B cell (primary cell): ENCODE data around the gene GRM2. TPM values are rescaled to one million over a fixed set of nuclear protein-coding genes. Genes with fewer than 3 reads are reported as not detected.

ENCODE experiments used
- ATAC-seq: fragments of 200-7000 bp; cut with Tn5 transposase; one replicate; pipeline ENCODE4 v1.10.0; 2021; ENCODE audit warnings: low read depth, mild to moderate bottlenecking, moderate number of reproducible peaks, moderate library complexity
- CTCF ChIA-PET: fragments of 350-600 bp; sonication (Branson Sonifier 250); formaldehyde crosslinking; loops from one replicate; lab custom pipeline; 2021; ENCODE audit warnings: antibody characterized with exemption, inconsistent platforms; lab: Charles Lee
- POLR2A ChIA-PET: fragments of 350-600 bp; sonication (Branson Sonifier 250); formaldehyde crosslinking; loops from one replicate; lab custom pipeline; 2021; ENCODE audit warnings: antibody characterized with exemption; lab: Charles Lee
- DNase-seq: peaks from one replicate; pipeline ENCODE4 v3.0.0; 2013
- H2AFZ ChIP-seq: 2 replicates; pipeline ENCODE4 v1.6.1; 2012; ENCODE audit warnings: mild to moderate bottlenecking, low read depth, low read length; ENCODE audit not compliant: insufficient read depth, poor library complexity, severe bottlenecking
- H3K27ac ChIP-seq, 2 donors: 1 replicate in 1 of 2; 2 replicates in 1 of 2; pipeline ENCODE4 v1.5.1; 2012 to 2013; ENCODE audit warnings: low read length in 2 of 2, mild to moderate bottlenecking in 2 of 2, moderate library complexity in 1 of 2
- H3K27me3 ChIP-seq, 4 experiments: fragments of 200-600 bp in 1 of 4; sonication (generic) in 1 of 4; replicated peaks in 1 of 4; 1 replicate in 2 of 4; 2 replicates in 2 of 4; pipeline versions ENCODE4 v1.6.1 to v1.7.0; 2013 to 2016; ENCODE audit warnings: low read length in 3 of 4, mild to moderate bottlenecking in 2 of 4, mixed read lengths in 1 of 4, moderate library complexity in 1 of 4; ENCODE audit not compliant: insufficient read depth in 4 of 4, control insufficient read depth in 3 of 4; ENCODE audit errors: control extremely low read depth in 1 of 4
- H3K36me3 ChIP-seq, 2 experiments: replicated peaks in 1 of 2; 1 replicate in 1 of 2; 2 replicates in 1 of 2; pipeline versions ENCODE4 v1.6.1 to v1.7.1; 2013; ENCODE audit warnings: low read length in 1 of 2; ENCODE audit not compliant: insufficient read depth in 2 of 2, control insufficient read depth in 1 of 2; ENCODE audit errors: control extremely low read depth in 1 of 2, extremely low read depth in 1 of 2
- H3K4me1 ChIP-seq, 2 donors: fragments of 200-600 bp in 1 of 2; sonication (generic) in 1 of 2; 1 replicate in 1 of 2; 2 replicates in 1 of 2; pipeline versions ENCODE4 v1.5.1 to v1.6.1; 2013 to 2017; ENCODE audit warnings: low read length in 2 of 2; ENCODE audit not compliant: control insufficient read depth in 2 of 2, insufficient read depth in 2 of 2
- H3K4me2 ChIP-seq: replicated peaks from 2 replicates; pipeline ENCODE3; 2012; ENCODE audit warnings: mild to moderate bottlenecking, low read depth, low read length; ENCODE audit not compliant: poor library complexity, severe bottlenecking
- H3K4me3 ChIP-seq, 5 experiments: fragments of 200-600 bp in 1 of 5; sonication (generic) in 1 of 5; 1 replicate in 3 of 5; 2 replicates in 2 of 5; pipeline versions ENCODE4 v1.5.1 to v1.7.0; 2011 to 2016; ENCODE audit warnings: low read length in 4 of 5, mild to moderate bottlenecking in 4 of 5, low read depth in 2 of 5, control low read depth in 1 of 5, moderate library complexity in 1 of 5; ENCODE audit not compliant: insufficient read depth in 1 of 5; ENCODE audit errors: control extremely low read depth in 1 of 5, extremely low read depth in 1 of 5
- H3K79me2 ChIP-seq: fragments of 200-600 bp; sonication (generic); one replicate; pipeline ENCODE4 v1.6.0; 2016; ENCODE audit warnings: low read length; ENCODE audit not compliant: control insufficient read depth, insufficient read depth
- H3K9ac ChIP-seq: fragments of 200-600 bp; sonication (generic); 2 replicates; pipeline ENCODE4 v1.6.1; 2017; ENCODE audit warnings: mild to moderate bottlenecking, low read length, moderate library complexity
- H3K9me3 ChIP-seq, 3 donors: one replicate each; pipeline versions ENCODE4 v1.6.1 to v1.7.1; 2013; ENCODE audit warnings: low read length in 2 of 3; ENCODE audit not compliant: control insufficient read depth in 2 of 3, insufficient read depth in 1 of 3; ENCODE audit errors: control extremely low read depth in 1 of 3
- H4K20me1 ChIP-seq: 2 replicates; pipeline ENCODE4 v1.6.0; 2012; ENCODE audit warnings: mild to moderate bottlenecking, low read length; ENCODE audit not compliant: insufficient read depth, control insufficient read depth, poor library complexity, severe bottlenecking
- H3K27ac Mint-ChIP-seq: one replicate; pipeline ENCODE4 v1.8.0; 2021; ENCODE audit warnings: mixed read lengths
- H3K27me3 Mint-ChIP-seq: one replicate; pipeline ENCODE4 v1.8.0; 2021; ENCODE audit warnings: mixed read lengths
- H3K4me1 Mint-ChIP-seq: one replicate; pipeline ENCODE4 v1.8.0; 2021; ENCODE audit warnings: mixed read lengths
- H3K4me3 Mint-ChIP-seq: one replicate; pipeline ENCODE4 v1.8.0; 2021; ENCODE audit warnings: mixed read lengths
- H3K9me3 Mint-ChIP-seq: one replicate; pipeline ENCODE4 v1.8.0; 2022; ENCODE audit warnings: mixed read lengths; ENCODE audit not compliant: insufficient read depth
- EZH2 ChIP-seq: IDR thresholded peaks from 2 replicates; pipeline ENCODE4 v1.6.1; 2012; ENCODE audit warnings: borderline replicate concordance, low read depth, mild to moderate bottlenecking, moderate library complexity, low read length; ENCODE audit not compliant: insufficient read depth, poor library complexity, severe bottlenecking
- WGBS: methylation state at CpG from one replicate; pipeline ENCODE4 v1.1.5; 2013; ENCODE audit warnings: missing lambda C conversion rate; ENCODE audit not compliant: insufficient coverage; 5-methylcytosine and 5-hydroxymethylcytosine counted together
- intact Hi-C: fragments of 100-400 bp; cut with micrococcal nuclease; formaldehyde crosslinking; loops from one replicate; pipeline ENCODE4 v1.10.0; 2022
- polyA plus RNA-seq: library from polyadenylated mRNA; depleted of rRNA; stranded (reverse); fragments of >200 nt; gene quantifications from 2 replicates; pipeline ENCODE4 v1.2.3, GENCODE V29; 2012
- total RNA-seq, 2 donors: library from RNA; stranded (reverse); fragments of 120-200 nt in 1 of 2; gene quantifications; 1 replicate in 1 of 2; 2 replicates in 1 of 2; pipeline versions ENCODE4 v1.2.3 to v1.2.4, GENCODE V29; 2013 to 2022
- TF ChIP-seq, protein P1 (sequence below): fragments of 200-600 bp; IDR thresholded peaks from one replicate; pipeline ENCODE4 v1.8.0; 2022; ENCODE audit warnings: antibody characterized with exemption, mild to moderate bottlenecking

GRM2 gene
- total and polyA plus RNA-seq, 2 donors (not counting 1 experiment from before 2014, with no cell fraction given), result 0.86 to 2.8 TPM

GRCh38 chr3:51733859-51734571 is 27.1 kb downstream of the GRM2 start:
- Histone ChIP-seq H3K79me2 (no peaks in the 10 kb centered on the region), H3K4me2 (no peak overlapping the region), H4K20me1 (no peaks in the 10 kb centered on the region), H3K36me3 (no peaks in the 10 kb centered on the region), H2AFZ (no peak overlapping the region), H3K27ac (no peak overlapping the region), H3K9ac (no peak overlapping the region), H3K27me3 (peaks cover 0 to 2% (median 0%) of the 10 kb centered on the region in 4 experiments), H3K9me3 (peaks cover 0 to 3% (median 1%) of the 10 kb centered on the region in 3 donors), H3K4me1 (no peaks in the 10 kb centered on the region), H3K4me3 (no peak overlapping the region)
- TF ChIP-seq EZH2, result no peak
- TF ChIP-seq, protein P1, sequence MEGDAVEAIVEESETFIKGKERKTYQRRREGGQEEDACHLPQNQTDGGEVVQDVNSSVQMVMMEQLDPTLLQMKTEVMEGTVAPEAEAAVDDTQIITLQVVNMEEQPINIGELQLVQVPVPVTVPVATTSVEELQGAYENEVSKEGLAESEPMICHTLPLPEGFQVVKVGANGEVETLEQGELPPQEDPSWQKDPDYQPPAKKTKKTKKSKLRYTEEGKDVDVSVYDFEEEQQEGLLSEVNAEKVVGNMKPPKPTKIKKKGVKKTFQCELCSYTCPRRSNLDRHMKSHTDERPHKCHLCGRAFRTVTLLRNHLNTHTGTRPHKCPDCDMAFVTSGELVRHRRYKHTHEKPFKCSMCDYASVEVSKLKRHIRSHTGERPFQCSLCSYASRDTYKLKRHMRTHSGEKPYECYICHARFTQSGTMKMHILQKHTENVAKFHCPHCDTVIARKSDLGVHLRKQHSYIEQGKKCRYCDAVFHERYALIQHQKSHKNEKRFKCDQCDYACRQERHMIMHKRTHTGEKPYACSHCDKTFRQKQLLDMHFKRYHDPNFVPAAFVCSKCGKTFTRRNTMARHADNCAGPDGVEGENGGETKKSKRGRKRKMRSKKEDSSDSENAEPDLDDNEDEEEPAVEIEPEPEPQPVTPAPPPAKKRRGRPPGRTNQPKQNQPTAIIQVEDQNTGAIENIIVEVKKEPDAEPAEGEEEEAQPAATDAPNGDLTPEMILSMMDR, result no peak
- peaks cover 46% of the 10 kb centered on the region for H3K27me3 Mint-ChIP-seq
- ChIA-PET POLR2A (no interaction called here), CTCF (interaction anchor here (0.5 kb wide), 1 partner anchor 1336 kb away, joined by 3 read pairs; no protein-coding TSS in a partner anchor)
- no peak overlapping the region for H3K27ac Mint-ChIP-seq
- ATAC-seq (no peak), DNase-seq (no peak)
- H3K4me1 Mint-ChIP-seq, result no peaks in the 10 kb centered on the region
- no peaks in the 10 kb centered on the region for H3K9me3 Mint-ChIP-seq
- intact Hi-C loops, result no loop called here
- no peak overlapping the region for H3K4me3 Mint-ChIP-seq
- WGBS, result 93% methylated on average over 2 of the region's 4 CpGs

GRCh38 chr3:51734572-51734907 is 27.7 kb downstream of the GRM2 start:
- Histone ChIP-seq H3K4me2 (no peak overlapping the region), H3K9ac (no peak overlapping the region), H3K27ac (no peak overlapping the region), H4K20me1 (no peaks in the 10 kb centered on the region), H3K4me1 (no peaks in the 10 kb centered on the region), H3K27me3 (peaks cover 0 to 2% (median 0%) of the 10 kb centered on the region in 4 experiments), H3K36me3 (no peaks in the 10 kb centered on the region), H3K9me3 (peaks cover 0 to 3% (median 1%) of the 10 kb centered on the region in 3 donors), H3K4me3 (no peak overlapping the region), H3K79me2 (no peaks in the 10 kb centered on the region), H2AFZ (no peak overlapping the region)
- 57% methylated on average over 1 of the region's 3 CpGs for WGBS
- H3K4me3 Mint-ChIP-seq, result no peak overlapping the region
- DNase-seq (no peak), ATAC-seq (no peak)
- POLR2A ChIA-PET, result no interaction called here
- H3K27ac Mint-ChIP-seq, result no peak overlapping the region
- H3K9me3 Mint-ChIP-seq, result no peaks in the 10 kb centered on the region
- TF ChIP-seq EZH2, result no peak
- TF ChIP-seq, protein P1, result no peak
- CTCF ChIA-PET, result interaction anchor here (0.5 kb wide), 1 partner anchor 1336 kb away, joined by 3 read pairs; no protein-coding TSS in a partner anchor
- H3K27me3 Mint-ChIP-seq, result peaks cover 48% of the 10 kb centered on the region
- intact Hi-C loops, result no loop called here
- H3K4me1 Mint-ChIP-seq, result no peaks in the 10 kb centered on the region
